GM21723 (cell line): ENCODE data around the gene ZBTB21.
"Not testable (repeated sequence)": the region's sequence is repeated elsewhere in the genome, so short reads cannot be mapped to it uniquely, and the experiment has no call there.

Experiments used
- ATAC-seq: cut with Tn5 transposase; IDR thresholded peaks from one replicate; pipeline ENCODE4 v1.9.1; 2021; ENCODE audit warnings: mild to moderate bottlenecking, moderate library complexity; ENCODE audit not compliant: unreplicated experiment

The ZBTB21 gene

DNA sequence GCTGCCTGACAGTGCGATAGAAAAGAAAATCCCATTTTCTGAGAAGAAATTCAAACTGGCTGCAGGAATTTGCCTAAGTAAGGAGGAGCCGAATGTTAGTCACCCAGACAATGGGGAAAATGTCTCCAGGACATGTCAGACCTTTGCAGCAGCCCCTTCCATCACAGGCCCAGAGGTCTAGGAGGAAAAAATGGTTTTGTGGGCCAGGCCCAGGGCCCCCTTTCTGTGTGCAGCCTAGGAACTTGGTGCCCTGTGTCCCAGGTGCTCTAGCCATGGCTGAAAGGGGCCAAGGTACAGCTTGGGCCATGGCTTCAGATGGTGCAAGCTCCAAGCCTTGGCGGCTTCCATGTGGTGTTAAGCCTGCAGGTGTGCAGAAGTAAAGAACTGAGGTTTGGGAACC, 14.6 kb downstream of the ZBTB21 start:
- ATAC-seq: no peak

DNA sequence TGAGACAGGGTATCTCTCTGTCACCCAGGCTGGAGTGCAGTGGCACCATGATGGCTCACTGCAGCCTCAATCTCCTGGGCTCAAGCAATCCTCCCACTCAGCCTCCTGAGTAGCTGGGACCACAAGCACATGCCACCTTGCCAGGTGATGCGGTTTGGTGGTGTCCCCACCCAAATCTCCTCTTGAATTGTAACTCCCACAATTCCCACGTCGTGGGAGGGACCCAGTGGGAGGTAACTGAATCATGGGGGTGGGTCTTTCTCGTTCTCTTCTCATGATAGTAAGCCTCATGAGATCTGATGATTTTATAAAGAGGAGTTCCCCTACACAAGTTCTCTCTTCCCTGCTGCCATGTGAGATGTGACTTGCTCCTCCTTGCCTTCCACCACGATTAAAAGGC, 15.5 kb downstream of the ZBTB21 start:
- not testable (repeated sequence) for ATAC-seq

DNA sequence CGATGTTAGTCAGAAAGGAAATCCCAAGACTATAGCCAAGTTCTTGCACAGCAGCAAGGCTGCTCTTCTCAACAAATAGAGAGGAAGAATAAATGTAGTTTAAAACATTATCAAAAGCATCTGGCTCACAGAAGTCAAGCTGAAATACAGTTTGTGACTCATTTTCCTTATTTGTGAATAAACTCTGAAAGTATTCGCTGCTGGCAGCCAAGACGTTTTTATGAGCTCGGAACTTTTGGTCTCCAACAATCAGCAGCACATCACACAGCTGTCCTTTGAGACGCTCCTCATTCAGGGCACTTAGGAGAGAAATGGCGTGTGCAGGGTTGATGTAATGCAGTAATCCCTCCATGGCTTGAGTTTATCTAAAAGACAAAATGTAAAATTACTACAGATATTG, 16.4 kb downstream of the ZBTB21 start:
- no peak for ATAC-seq

- ATAC-seq: no peak
Measured at GRCh38 chr21:41992576-41992975, 17.6 kb downstream of the ZBTB21 start.

- no peak for ATAC-seq
Measured at GRCh38 chr21:41991659-41992058, 18.5 kb downstream of the ZBTB21 start.

DNA sequence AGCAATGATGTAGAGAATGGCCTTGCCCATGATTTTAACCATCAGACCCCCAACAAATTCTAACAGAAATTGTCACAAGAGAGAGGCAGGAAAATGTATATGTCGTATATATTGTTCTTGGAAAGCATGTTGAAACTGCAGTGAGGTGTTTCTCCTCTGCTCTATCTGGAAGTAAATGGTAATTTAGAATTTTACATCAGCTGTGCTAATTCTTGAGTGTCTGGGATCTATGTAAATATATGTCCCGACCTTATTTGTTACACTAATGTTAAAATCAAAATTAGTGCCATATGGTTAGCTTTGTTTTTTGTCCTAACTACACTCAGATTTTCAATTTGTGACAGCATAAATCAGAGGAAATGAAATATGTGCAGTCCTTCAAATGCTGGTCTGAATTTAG, 20.5 kb downstream of the ZBTB21 start:
- no peak for ATAC-seq

DNA sequence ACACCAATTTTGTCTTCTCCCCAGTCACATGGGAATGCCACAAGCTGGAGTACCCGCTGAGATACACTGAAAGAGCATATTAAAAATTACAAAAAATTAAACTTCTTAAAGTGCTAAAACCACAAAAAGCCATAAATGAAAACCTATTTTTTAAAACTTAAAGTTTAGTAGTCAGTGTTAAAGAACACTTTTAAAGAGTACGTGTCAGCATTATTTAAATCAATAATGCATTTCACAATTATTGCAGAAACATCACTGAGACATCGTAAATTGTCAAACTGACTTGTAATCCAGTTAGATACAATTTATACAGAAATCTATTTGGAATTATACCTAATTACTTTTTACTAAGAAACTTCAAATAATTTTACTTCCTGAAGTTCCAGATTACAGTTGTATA, 22.9 kb downstream of the ZBTB21 start:
- no peak for ATAC-seq

- no peak for ATAC-seq
Measured at GRCh38 chr21:41985662-41986416, 24.3 kb downstream of the ZBTB21 start.

DNA sequence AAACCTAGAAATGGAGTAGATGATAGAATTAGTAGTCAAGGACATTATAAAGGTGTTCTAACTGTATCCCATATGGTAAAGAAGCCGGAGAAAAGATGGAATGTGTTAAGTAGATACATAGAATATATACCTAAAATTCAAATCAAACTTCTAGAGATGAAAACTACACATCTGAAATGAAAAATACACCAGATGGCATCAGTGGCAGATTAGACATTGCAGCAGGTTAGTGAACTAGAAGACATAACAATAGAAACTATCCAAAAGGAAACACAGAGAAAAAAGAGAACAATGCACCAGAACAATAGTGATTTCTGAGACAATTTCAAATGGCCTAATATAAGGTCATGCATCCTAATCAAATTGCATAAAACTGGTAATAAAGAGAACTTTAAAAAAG, 26.9 kb downstream of the ZBTB21 start:
- ATAC-seq: no peak

GRCh38 chr21:41980561-41980960, 29.6 kb downstream of the ZBTB21 start:
- ATAC-seq: no peak

DNA sequence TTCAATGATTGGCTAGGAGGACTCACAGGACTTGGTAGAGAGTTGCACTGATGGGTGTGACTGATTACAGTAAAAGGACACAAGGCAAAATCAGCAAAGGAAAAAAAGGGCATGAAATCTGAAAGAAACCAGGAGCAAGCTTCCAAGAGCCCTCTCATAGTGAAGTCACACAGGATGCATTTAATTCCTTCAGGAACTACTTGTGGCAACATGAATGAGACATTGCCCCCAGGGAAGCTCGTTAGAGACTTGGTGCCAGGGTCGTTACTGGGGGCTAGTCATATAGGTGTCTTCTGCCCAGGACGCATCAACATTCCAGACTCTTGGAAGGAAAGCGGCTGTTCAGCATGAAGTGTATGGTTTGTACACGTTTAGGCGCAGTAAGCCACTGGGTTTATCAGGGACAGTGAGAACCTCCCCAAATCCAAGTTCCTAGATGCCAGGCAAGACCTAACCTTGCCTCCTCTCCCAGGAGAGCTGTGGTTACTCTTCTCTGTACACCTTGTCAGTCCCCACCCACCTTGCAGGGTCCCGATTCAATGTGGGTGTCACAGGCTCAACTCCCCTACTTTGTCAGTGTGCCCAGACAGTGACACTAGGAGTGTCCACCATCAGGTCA, 30.3 kb downstream of the ZBTB21 start:
- no peak for ATAC-seq

- no peak for ATAC-seq
Measured at GRCh38 chr21:41979335-41979734, 30.8 kb downstream of the ZBTB21 start.

- ATAC-seq: no peak
Measured at GRCh38 chr21:41977034-41977950, 32.9 kb downstream of the ZBTB21 start.

DNA sequence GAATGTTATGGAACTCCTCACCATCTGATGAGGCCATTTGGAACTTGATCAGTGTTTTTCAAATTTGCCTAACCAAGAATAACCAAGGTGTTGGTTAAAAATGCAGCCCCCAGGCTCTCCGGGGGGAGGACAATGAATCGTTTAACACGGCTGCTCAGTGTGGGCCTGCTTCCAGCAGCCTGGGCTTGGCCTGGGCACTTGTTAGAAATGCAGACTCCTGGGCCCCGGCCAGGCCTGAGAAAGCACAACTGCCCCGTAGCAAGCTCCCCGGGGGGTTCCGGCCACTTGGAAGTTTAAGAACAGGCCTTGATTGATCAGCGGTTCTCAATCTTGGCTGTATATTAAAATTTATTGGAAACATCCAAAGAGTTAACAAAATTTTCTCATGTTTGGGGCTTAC, 33.5 kb downstream of the ZBTB21 start:
- no peak for ATAC-seq

GRCh38 chr21:41975391-41976272, 34.5 kb downstream of the ZBTB21 start:
- ATAC-seq: no peak

DNA sequence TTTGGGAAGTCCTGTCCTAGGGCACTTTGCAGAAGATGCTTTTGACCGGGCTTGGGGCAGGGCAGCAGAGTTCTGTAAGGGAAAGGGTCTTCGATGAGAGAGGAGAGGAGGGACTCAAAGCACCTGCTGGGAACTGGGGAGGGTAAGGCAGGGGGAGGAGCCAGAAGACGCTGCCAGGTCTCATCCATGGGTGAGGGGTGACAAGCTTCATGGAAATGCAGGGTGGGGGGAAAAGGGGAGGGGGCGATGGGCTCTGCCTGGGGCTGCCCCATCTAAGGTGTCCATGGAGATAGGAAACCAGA, 35.5 kb downstream of the ZBTB21 start:
- ATAC-seq: no peak

DNA sequence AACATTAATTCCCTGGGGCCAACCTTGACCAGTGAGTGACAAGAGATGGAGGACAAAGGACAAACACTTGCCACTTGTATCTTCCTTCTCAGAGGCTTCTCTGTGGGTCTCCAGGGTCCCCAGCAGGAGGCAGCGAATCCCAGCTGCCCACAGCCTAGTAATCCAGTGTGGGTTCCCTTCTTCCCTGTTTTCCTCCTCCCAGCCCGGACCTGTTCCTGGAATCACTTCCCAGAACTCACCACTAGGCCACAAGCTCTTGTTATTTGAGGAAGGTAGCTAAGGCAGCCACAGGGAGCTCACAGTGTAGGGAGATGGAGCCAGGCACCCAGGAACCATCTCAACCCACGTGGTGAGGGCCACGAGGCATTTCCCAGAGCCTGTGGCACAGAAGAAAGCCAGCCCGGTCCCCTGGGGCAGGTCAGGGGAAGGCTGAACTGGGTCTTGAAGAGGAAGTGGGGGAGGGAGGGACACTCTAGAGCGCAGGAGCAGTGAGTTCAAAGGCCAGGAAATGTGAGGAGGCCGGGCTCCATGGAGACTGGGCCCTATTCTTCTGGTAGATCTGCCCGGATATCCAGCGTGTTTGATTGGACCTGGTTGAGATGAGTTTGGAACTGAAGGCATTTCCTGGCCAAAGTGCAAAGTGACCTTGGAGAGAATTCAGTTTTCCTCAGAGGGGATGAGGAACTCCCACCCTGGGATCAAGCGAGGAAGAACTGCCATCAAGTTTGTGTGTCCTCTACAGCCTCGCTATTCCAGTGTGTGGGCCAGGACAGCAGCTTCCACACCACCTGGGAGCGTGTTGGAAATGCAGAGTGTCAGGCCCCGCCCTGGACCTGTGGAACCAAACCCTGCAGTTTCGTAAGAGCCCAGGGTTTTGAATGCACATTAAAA, 36.1 kb downstream of the ZBTB21 start:
- ATAC-seq: no peak

DNA sequence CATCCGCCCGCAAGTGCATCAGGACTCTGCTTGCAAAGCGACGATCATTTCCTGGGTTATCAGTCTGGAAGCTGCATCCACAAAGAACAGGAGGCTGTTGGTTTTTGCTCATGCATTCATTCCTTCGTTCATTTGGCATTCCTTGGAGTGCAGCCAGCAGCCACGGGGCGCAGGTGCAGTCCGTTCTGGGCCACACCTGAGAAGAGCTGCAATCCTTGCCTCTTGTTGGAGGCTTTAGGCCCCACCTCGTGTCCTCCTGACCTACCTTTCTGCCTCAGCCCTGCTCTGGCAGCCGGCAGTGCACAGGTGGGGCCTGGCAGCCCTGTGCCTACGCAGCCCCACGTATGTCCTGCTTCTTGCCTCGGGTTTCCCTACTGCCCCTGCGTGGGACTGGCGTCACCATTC, 36.7 kb downstream of the ZBTB21 start:
- no peak for ATAC-seq

- ATAC-seq: no peak
Measured at GRCh38 chr21:41972511-41973205, 37.5 kb downstream of the ZBTB21 start.
